Transverse colon (tissue), 4 donors: ENCODE results near the gene KAZN.

Source experiments
- EP300 ChIP-seq: sonication (generic); formaldehyde crosslinking; IDR thresholded peaks from one replicate; pipeline ENCODE4 v1.6.1; 2017; ENCODE audit warnings: antibody characterized with exemption, low read depth
- POLR2A ChIP-seq: fragments of 450-650 bp; IDR thresholded peaks from one replicate; pipeline ENCODE4 v1.6.1; 2016; ENCODE audit warnings: antibody characterized with exemption, mild to moderate bottlenecking, moderate library complexity
- POLR2AphosphoS5 ChIP-seq, 3 donors: sonication (generic); formaldehyde crosslinking; IDR thresholded peaks; one replicate each; pipeline ENCODE4 v1.6.1; 2016; ENCODE audit warnings: antibody characterized with exemption in 3 of 3
- TF ChIP-seq, protein P1 (sequence below), 5 experiments: fragments of 200-600 bp in 3 of 5; fragments of 450-650 bp in 2 of 5; sonication (generic) in 3 of 5; IDR thresholded peaks; 1 replicate in 2 of 5; 2 replicates in 3 of 5; pipeline ENCODE4 v1.5.1; 2016 to 2017; ENCODE audit warnings: antibody characterized with exemption in 5 of 5, inconsistent platforms in 3 of 5, mild to moderate bottlenecking in 2 of 5, moderate library complexity in 1 of 5

DNA sequence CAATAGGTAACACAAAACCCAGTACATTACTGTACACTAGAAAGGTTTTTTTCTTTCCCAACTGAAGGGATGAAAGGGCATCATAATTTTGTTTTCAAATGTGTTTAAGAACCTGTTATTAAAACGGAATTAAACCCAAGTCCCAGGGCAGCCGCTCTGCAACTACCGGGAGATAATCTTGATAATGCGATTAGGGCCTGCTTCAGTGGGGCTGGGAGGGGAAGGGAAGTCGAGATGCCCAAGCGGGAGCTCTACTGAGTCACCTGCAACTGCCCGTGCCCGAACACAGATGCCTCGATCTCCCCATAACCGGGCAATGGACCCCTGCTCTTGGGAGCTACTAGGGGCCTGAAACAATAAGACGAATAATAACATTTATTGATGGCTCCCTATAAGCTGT lies 61.4 kb downstream of the KAZN start:
- TF ChIP-seq POLR2A, result no peak
- TF ChIP-seq, protein P1, sequence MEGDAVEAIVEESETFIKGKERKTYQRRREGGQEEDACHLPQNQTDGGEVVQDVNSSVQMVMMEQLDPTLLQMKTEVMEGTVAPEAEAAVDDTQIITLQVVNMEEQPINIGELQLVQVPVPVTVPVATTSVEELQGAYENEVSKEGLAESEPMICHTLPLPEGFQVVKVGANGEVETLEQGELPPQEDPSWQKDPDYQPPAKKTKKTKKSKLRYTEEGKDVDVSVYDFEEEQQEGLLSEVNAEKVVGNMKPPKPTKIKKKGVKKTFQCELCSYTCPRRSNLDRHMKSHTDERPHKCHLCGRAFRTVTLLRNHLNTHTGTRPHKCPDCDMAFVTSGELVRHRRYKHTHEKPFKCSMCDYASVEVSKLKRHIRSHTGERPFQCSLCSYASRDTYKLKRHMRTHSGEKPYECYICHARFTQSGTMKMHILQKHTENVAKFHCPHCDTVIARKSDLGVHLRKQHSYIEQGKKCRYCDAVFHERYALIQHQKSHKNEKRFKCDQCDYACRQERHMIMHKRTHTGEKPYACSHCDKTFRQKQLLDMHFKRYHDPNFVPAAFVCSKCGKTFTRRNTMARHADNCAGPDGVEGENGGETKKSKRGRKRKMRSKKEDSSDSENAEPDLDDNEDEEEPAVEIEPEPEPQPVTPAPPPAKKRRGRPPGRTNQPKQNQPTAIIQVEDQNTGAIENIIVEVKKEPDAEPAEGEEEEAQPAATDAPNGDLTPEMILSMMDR (IDR thresholded peaks at IDR 0.05), result no peak
- no peak for TF ChIP-seq POLR2AphosphoS5 (IDR thresholded peaks at IDR 0.05)
- TF ChIP-seq EP300, result no peak
